WTC11 (cell line): ENCODE data around the gene MEGF6.

Experiments
- ATF1 ChIP-seq: sonication (generic); formaldehyde crosslinking; IDR thresholded peaks from 2 replicates; pipeline ENCODE4 v1.8.1; 2023; ENCODE audit warnings: mild to moderate bottlenecking, moderate library complexity, missing genetic modification reagents
- CTCF ChIP-seq: fragments of 200-600 bp; IDR thresholded peaks from 2 replicates; pipeline ENCODE4 v1.8.0; 2022; ENCODE audit warnings: antibody characterized with exemption
- IRF2 ChIP-seq: sonication (generic); formaldehyde crosslinking; IDR thresholded peaks from 2 replicates; pipeline ENCODE4 v1.8.0; 2022; ENCODE audit warnings: low read depth, missing genetic modification reagents, borderline replicate concordance
- TF ChIP-seq, protein P1 (sequence below): sonication (generic); formaldehyde crosslinking; IDR thresholded peaks from 2 replicates; pipeline ENCODE4 v1.8.0; 2022; ENCODE audit warnings: mild to moderate bottlenecking, missing genetic modification reagents

DNA sequence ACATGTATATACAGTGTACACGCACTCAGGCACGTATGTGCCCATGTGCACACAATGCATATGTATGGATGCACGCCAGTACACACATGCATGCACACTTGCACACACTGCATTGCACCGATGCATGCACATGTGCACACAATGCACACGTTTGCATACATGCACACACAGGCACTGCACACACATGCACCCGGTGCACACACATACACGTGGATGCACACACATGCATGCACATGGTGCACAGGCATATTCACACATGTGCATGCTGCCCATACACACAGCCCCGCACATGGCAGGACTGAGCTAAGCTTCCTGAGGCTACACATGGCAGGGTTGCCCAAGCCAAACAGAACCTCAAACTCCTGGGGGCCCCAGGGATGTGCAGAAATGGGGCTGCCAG is 137.3 kb downstream of the MEGF6 start:
- no peak for TF ChIP-seq IRF2 (CRISPR knock-in tag)
- TF ChIP-seq, protein P1, sequence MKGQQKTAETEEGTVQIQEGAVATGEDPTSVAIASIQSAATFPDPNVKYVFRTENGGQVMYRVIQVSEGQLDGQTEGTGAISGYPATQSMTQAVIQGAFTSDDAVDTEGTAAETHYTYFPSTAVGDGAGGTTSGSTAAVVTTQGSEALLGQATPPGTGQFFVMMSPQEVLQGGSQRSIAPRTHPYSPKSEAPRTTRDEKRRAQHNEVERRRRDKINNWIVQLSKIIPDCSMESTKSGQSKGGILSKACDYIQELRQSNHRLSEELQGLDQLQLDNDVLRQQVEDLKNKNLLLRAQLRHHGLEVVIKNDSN (CRISPR knock-in tag): no peak
- no peak for TF ChIP-seq ATF1 (CRISPR knock-in tag)
- TF ChIP-seq CTCF: no peak
